Neural cell (in vitro differentiated cells): Measurements from ENCODE around the gene SPTB. TPM values are rescaled to one million over a fixed set of nuclear protein-coding genes. Genes with fewer than 3 reads are reported as not detected.

Experiments
- H2AFZ ChIP-seq: fragments of 200-600, 300-800 bp; sonication (generic), shearing (Covaris generic); 2 replicates; pipeline ENCODE4 v1.6.0; 2014; ENCODE audit warnings: low read depth, mild to moderate bottlenecking, antibody characterized with exemption, low read length, moderate library complexity
- H3F3A ChIP-seq: fragments of 200-600 bp; shearing (Covaris generic); 2 replicates; pipeline ENCODE4 v1.6.1; 2016; ENCODE audit warnings: mild to moderate bottlenecking, moderate library complexity, mixed read lengths, antibody characterized with exemption, low read length; ENCODE audit not compliant: insufficient read depth, poor library complexity, severe bottlenecking
- H3K27ac ChIP-seq: fragments of 200-600, 300-800 bp; sonication (generic), shearing (Covaris generic); 2 replicates; pipeline ENCODE4 v1.5.1; 2014; ENCODE audit warnings: mild to moderate bottlenecking, low read length, moderate library complexity
- H3K27me3 ChIP-seq: fragments of 300-800, 200-600 bp; sonication (generic), shearing (Covaris generic); 2 replicates; pipeline ENCODE4 v1.6.0; 2014; ENCODE audit warnings: mild to moderate bottlenecking, low read depth, low read length, moderate library complexity; ENCODE audit not compliant: insufficient read depth
- H3K36me3 ChIP-seq: fragments of 300-800, 200-600 bp; sonication (generic), shearing (Covaris generic); 2 replicates; pipeline ENCODE4 v1.5.1; 2014; ENCODE audit warnings: mild to moderate bottlenecking, antibody characterized with exemption, low read length, moderate library complexity; ENCODE audit not compliant: insufficient read depth
- H3K4me2 ChIP-seq: fragments of 300-800, 200-600 bp; sonication (generic), shearing (Covaris generic); 2 replicates; pipeline ENCODE4 v1.6.0; 2014; ENCODE audit warnings: mild to moderate bottlenecking, low read length
- H3K4me3 ChIP-seq: fragments of 300-800, 200-600 bp; sonication (generic), shearing (Covaris generic); 2 replicates; pipeline ENCODE4 v1.5.1; 2014; ENCODE audit warnings: mild to moderate bottlenecking, low read length, moderate library complexity
- H3K79me2 ChIP-seq: fragments of 200-600 bp; shearing (Covaris generic); replicated peaks from 2 replicates; pipeline ENCODE4 v1.6.0; 2014; ENCODE audit warnings: mild to moderate bottlenecking, low read length, moderate library complexity; ENCODE audit not compliant: insufficient read depth
- H3K9ac ChIP-seq: fragments of 300-800, 200-600 bp; sonication (generic), shearing (Covaris generic); 2 replicates; pipeline ENCODE4 v1.6.1; 2016; ENCODE audit warnings: mild to moderate bottlenecking, low read length, mixed read lengths
- H3K9me2 ChIP-seq: fragments of 200-600 bp; shearing (Covaris generic); 2 replicates; pipeline ENCODE4 v1.6.1; 2016; ENCODE audit warnings: mild to moderate bottlenecking, low read length, mixed read lengths; ENCODE audit not compliant: insufficient read depth
- H3K9me3 ChIP-seq: fragments of 200-600, 300-800 bp; sonication (generic), shearing (Covaris generic); 2 replicates; pipeline ENCODE4 v1.6.1; 2016; ENCODE audit warnings: mild to moderate bottlenecking, mixed run types, low read length, moderate library complexity, mixed read lengths
- H4K20me1 ChIP-seq: fragments of 200-600 bp; shearing (Covaris generic); 2 replicates; pipeline ENCODE4 v1.6.1; 2016; ENCODE audit warnings: mild to moderate bottlenecking, mixed run types; ENCODE audit not compliant: insufficient read depth
- CTCF ChIP-seq: fragments of 450-650 bp; IDR thresholded peaks from 2 replicates; pipeline ENCODE4 v1.5.1; 2014; ENCODE audit warnings: antibody characterized with exemption, mild to moderate bottlenecking, moderate library complexity; ENCODE audit not compliant: poor library complexity, severe bottlenecking
- EP300 ChIP-seq: fragments of 450-650 bp; conservative IDR thresholded peaks from 2 replicates; pipeline ENCODE4 v1.6.1; 2014; ENCODE audit warnings: antibody characterized with exemption, mild to moderate bottlenecking, moderate library complexity; ENCODE audit not compliant: poor library complexity, severe bottlenecking
- EZH2 ChIP-seq: fragments of 200-600, 300-800 bp; shearing (Covaris generic), sonication (generic); IDR thresholded peaks from 2 replicates; pipeline ENCODE4 v1.6.1; 2014; ENCODE audit warnings: antibody characterized with exemption, low read length, borderline replicate concordance, mild to moderate bottlenecking; ENCODE audit not compliant: insufficient read depth, poor library complexity, severe bottlenecking
- MXI1 ChIP-seq: fragments of 450-650 bp; conservative IDR thresholded peaks from 2 replicates; pipeline ENCODE4 v1.6.1; 2014; ENCODE audit warnings: antibody characterized with exemption, mild to moderate bottlenecking; ENCODE audit not compliant: poor library complexity, severe bottlenecking
- POLR2AphosphoS5 ChIP-seq: IDR thresholded peaks from 2 replicates; pipeline ENCODE4 v1.6.1; 2012
- RAD21 ChIP-seq: fragments of 450-650 bp; conservative IDR thresholded peaks from 2 replicates; pipeline ENCODE4 v1.6.1; 2014; ENCODE audit warnings: antibody characterized with exemption, mild to moderate bottlenecking, moderate library complexity
- SMC3 ChIP-seq: fragments of 450-650 bp; conservative IDR thresholded peaks from 2 replicates; pipeline ENCODE4 v1.6.1; 2014; ENCODE audit warnings: antibody characterized with exemption, mild to moderate bottlenecking, moderate library complexity; ENCODE audit not compliant: poor library complexity
- TAF1 ChIP-seq: IDR thresholded peaks from 2 replicates; pipeline ENCODE4 v1.6.1; 2012; ENCODE audit warnings: low read depth
- polyA plus RNA-seq: library from polyadenylated mRNA; depleted of rRNA; stranded (reverse); fragments of >200 nt; gene quantifications from 2 replicates; pipeline ENCODE4 v1.2.3, GENCODE V29; 2014
- TF ChIP-seq, protein P1 (sequence below): IDR thresholded peaks from 2 replicates; pipeline ENCODE4 v1.6.1; 2012; ENCODE audit warnings: borderline replicate concordance

SPTB gene
- polyA plus RNA-seq, 1 donor from 2014 or later: 1.9 TPM

- peaks cover 15% of the 10 kb centered on the region for H3K36me3 ChIP-seq
- no peaks in the 10 kb centered on the region for H3K9me2 ChIP-seq
- no peaks in the 10 kb centered on the region for H3K79me2 ChIP-seq
- no peaks in the 10 kb centered on the region for H3K9me3 ChIP-seq
- H3K4me2 ChIP-seq: no peak overlapping the region
- no peaks in the 10 kb centered on the region for H3K27me3 ChIP-seq
- no peak overlapping the region for H3K27ac ChIP-seq
- TF ChIP-seq EZH2 (no peak), EP300 (no peak), RAD21 (no peak), TAF1 (no peak), CTCF (no peak), SMC3 (no peak), MXI1 (no peak), POLR2AphosphoS5 (no peak)
- TF ChIP-seq, protein P1, sequence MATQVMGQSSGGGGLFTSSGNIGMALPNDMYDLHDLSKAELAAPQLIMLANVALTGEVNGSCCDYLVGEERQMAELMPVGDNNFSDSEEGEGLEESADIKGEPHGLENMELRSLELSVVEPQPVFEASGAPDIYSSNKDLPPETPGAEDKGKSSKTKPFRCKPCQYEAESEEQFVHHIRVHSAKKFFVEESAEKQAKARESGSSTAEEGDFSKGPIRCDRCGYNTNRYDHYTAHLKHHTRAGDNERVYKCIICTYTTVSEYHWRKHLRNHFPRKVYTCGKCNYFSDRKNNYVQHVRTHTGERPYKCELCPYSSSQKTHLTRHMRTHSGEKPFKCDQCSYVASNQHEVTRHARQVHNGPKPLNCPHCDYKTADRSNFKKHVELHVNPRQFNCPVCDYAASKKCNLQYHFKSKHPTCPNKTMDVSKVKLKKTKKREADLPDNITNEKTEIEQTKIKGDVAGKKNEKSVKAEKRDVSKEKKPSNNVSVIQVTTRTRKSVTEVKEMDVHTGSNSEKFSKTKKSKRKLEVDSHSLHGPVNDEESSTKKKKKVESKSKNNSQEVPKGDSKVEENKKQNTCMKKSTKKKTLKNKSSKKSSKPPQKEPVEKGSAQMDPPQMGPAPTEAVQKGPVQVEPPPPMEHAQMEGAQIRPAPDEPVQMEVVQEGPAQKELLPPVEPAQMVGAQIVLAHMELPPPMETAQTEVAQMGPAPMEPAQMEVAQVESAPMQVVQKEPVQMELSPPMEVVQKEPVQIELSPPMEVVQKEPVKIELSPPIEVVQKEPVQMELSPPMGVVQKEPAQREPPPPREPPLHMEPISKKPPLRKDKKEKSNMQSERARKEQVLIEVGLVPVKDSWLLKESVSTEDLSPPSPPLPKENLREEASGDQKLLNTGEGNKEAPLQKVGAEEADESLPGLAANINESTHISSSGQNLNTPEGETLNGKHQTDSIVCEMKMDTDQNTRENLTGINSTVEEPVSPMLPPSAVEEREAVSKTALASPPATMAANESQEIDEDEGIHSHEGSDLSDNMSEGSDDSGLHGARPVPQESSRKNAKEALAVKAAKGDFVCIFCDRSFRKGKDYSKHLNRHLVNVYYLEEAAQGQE: no peak
- no peak overlapping the region for H3K4me3 ChIP-seq
- H4K20me1 ChIP-seq: no peaks in the 10 kb centered on the region
- no peak overlapping the region for H3K9ac ChIP-seq
- H3F3A ChIP-seq: no peaks in the 10 kb centered on the region
- no peak overlapping the region for H2AFZ ChIP-seq
These were observed 147.1 kb downstream of the SPTB start for GRCh38 chr14:64732536-64733120.

DNA sequence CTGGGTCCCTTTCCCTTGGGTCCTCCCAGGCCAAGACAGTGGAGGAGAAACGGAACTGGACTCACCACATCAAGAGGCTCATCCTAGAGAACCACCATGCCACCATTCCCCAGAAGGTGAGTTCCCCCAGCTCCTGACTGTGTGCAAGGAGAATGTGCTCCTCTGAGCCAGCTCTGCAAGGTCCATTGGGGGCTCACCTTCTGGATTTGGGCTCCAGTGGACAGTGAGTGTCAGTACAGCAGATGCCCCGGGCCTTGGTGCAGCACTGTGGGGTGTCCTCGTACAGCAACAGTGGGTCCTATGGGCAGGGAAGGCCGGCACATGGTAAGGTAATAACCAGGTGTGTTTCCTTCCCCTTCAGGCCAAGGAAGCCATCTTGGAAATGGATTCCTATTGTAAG, 147.6 kb downstream of the SPTB start:
- Histone ChIP-seq H2AFZ (no peak overlapping the region), H3K9ac (no peak overlapping the region), H4K20me1 (no peaks in the 10 kb centered on the region)

More for the DNA sequence above, 147.6 kb downstream of the SPTB start:
- Histone ChIP-seq H3K4me3 (no peak overlapping the region), H3K27ac (no peak overlapping the region), H3K36me3 (peaks cover 15% of the 10 kb centered on the region), H3F3A (no peaks in the 10 kb centered on the region), H3K4me2 (no peak overlapping the region), H3K9me3 (no peaks in the 10 kb centered on the region), H3K79me2 (no peaks in the 10 kb centered on the region), H3K9me2 (no peaks in the 10 kb centered on the region), H3K27me3 (no peaks in the 10 kb centered on the region)
- TF ChIP-seq TAF1 (no peak), EZH2 (no peak), POLR2AphosphoS5 (no peak), CTCF (no peak), MXI1 (no peak), SMC3 (no peak), RAD21 (no peak), EP300 (no peak)
- TF ChIP-seq, protein P1: no peak
